Fibroblast of lung (primary cell): ENCODE measurements around the gene ALDH1A2. TPM values are rescaled to one million over a fixed set of nuclear protein-coding genes. Genes with fewer than 3 reads are reported as not detected.

ENCODE experiments used
- DNase-seq, 2 donors: peaks; one replicate each; pipeline versions ENCODE4 v3.0.0 to v3.0.0-alpha.2; 2010; ENCODE audit warnings: low read depth in 2 of 2
- H2AFZ ChIP-seq: 2 replicates; pipeline ENCODE4 v1.5.1; 2012; ENCODE audit warnings: low read length, control low read depth, inconsistent platforms
- H3K27ac ChIP-seq: 2 replicates; pipeline ENCODE4 v1.5.1; 2011; ENCODE audit warnings: low read length, control low read depth; ENCODE audit not compliant: insufficient read depth
- H3K27me3 ChIP-seq: 2 replicates; pipeline ENCODE4 v1.5.1; 2011; ENCODE audit warnings: mild to moderate bottlenecking, low read length; ENCODE audit not compliant: control insufficient read depth, insufficient read depth
- H3K36me3 ChIP-seq: 2 replicates; pipeline ENCODE4 v1.5.1; 2011; ENCODE audit warnings: low read length; ENCODE audit not compliant: control insufficient read depth, insufficient read depth
- H3K4me1 ChIP-seq: 2 replicates; pipeline ENCODE4 v1.5.1; 2011; ENCODE audit warnings: low read length; ENCODE audit not compliant: control insufficient read depth, insufficient read depth; ENCODE audit errors: extremely low read depth
- H3K4me2 ChIP-seq: 2 replicates; pipeline ENCODE4 v1.5.1; 2011; ENCODE audit warnings: low read length, control low read depth; ENCODE audit not compliant: insufficient read depth; ENCODE audit errors: extremely low read depth
- H3K4me3 ChIP-seq, 4 experiments: fragments of 200-600 bp in 1 of 4; sonication (generic) in 1 of 4; replicated peaks in 1 of 4; 2 replicates each; pipeline ENCODE4 v1.5.1; 2011 to 2016; ENCODE audit warnings: low read length in 4 of 4, low read depth in 3 of 4, mild to moderate bottlenecking in 3 of 4, control low read depth in 2 of 4, inconsistent platforms in 1 of 4, mixed read lengths in 1 of 4; ENCODE audit not compliant: insufficient read depth in 1 of 4; ENCODE audit errors: control extremely low read depth in 1 of 4
- H3K79me2 ChIP-seq: 2 replicates; pipeline ENCODE4 v1.5.1; 2012; ENCODE audit warnings: mild to moderate bottlenecking, low read length, inconsistent platforms; ENCODE audit not compliant: control insufficient read depth, insufficient read depth
- H3K9ac ChIP-seq: 2 replicates; pipeline ENCODE4 v1.5.1; 2011; ENCODE audit warnings: mild to moderate bottlenecking, low read length, control low read depth; ENCODE audit not compliant: insufficient read depth
- H3K9me3 ChIP-seq: 2 replicates; pipeline ENCODE4 v1.5.1; 2012; ENCODE audit warnings: low read depth, low read length; ENCODE audit not compliant: control insufficient read depth, insufficient read depth
- H4K20me1 ChIP-seq: 2 replicates; pipeline ENCODE4 v1.5.1; 2011; ENCODE audit warnings: low read length; ENCODE audit not compliant: control insufficient read depth, insufficient read depth; ENCODE audit errors: extremely low read depth
- EZH2 ChIP-seq: IDR thresholded peaks from 2 replicates; pipeline ENCODE4 v1.5.1; 2012; ENCODE audit warnings: low read length, control low read depth, mild to moderate bottlenecking; ENCODE audit errors: missing control alignments
- polyA plus RNA-seq, 2 donors: library from polyadenylated mRNA; depleted of rRNA in 1 of 2; stranded (reverse) in 1 of 2; unstranded in 1 of 2; fragments of >200 nt; gene quantifications; 2 replicates each; pipeline ENCODE4 v1.2.1, GENCODE V29; 2011 to 2012; ENCODE audit warnings: missing spikeins in 1 of 2
- total RNA-seq: library from RNA; depleted of rRNA; stranded (reverse); fragments of >200 nt; gene quantifications from 2 replicates; pipeline ENCODE4 v1.2.1, GENCODE V29; 2014
- TF ChIP-seq, protein P1 (sequence below), 2 donors: IDR thresholded peaks in 1 of 2; conservative IDR thresholded peaks in 1 of 2; 1 replicate in 1 of 2; 2 replicates in 1 of 2; pipeline ENCODE4 v1.5.1; 2011 to 2012; ENCODE audit warnings: low read length in 2 of 2, control low read depth in 1 of 2, inconsistent platforms in 1 of 2, low read depth in 1 of 2, mild to moderate bottlenecking in 1 of 2

Gene ALDH1A2
- total and polyA plus RNA-seq, 2 donors (not counting 1 experiment from before 2014, with no cell fraction given) = 1.1 to 2.3 TPM

DNA sequence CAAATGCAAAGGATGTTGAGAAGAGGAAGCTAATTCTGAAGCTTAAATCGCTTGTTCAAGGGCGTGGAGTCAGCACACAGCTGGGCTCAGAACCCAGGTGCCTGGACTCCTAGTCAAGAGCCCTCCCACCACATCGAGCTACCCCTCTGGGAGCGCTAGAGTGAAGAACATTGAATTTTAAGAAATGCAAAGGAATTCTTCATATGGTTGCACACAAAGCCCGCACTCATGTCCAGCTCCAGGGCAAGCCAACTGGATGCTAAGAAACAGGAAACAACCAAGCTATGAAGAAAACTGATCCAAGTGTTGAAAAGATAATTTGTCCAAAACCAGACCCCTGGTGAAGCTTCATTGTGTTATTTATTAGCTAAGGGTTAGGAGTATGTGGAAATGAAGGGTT lies 122.3 kb downstream of the ALDH1A2 start:
- DNase-seq = no peak
- Histone ChIP-seq H4K20me1 (no peaks in the 10 kb centered on the region), H3K9ac (no peak overlapping the region), H3K27me3 (no peaks in the 10 kb centered on the region), H3K27ac (no peak overlapping the region), H3K4me2 (no peak overlapping the region), H3K4me1 (no peaks in the 10 kb centered on the region), H3K4me3 (no peak overlapping the region), H3K9me3 (no peaks in the 10 kb centered on the region), H3K79me2 (no peaks in the 10 kb centered on the region), H3K36me3 (no peaks in the 10 kb centered on the region), H2AFZ (no peak overlapping the region)
- TF ChIP-seq, protein P1, sequence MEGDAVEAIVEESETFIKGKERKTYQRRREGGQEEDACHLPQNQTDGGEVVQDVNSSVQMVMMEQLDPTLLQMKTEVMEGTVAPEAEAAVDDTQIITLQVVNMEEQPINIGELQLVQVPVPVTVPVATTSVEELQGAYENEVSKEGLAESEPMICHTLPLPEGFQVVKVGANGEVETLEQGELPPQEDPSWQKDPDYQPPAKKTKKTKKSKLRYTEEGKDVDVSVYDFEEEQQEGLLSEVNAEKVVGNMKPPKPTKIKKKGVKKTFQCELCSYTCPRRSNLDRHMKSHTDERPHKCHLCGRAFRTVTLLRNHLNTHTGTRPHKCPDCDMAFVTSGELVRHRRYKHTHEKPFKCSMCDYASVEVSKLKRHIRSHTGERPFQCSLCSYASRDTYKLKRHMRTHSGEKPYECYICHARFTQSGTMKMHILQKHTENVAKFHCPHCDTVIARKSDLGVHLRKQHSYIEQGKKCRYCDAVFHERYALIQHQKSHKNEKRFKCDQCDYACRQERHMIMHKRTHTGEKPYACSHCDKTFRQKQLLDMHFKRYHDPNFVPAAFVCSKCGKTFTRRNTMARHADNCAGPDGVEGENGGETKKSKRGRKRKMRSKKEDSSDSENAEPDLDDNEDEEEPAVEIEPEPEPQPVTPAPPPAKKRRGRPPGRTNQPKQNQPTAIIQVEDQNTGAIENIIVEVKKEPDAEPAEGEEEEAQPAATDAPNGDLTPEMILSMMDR (conservative IDR thresholded peaks at IDR 0.05 in 1 of 2, IDR thresholded peaks at IDR 0.05 in 1 of 2; ENCODE audit: low read depth in 1 of 2, low read length in 2 of 2) = no peak
- no peak for TF ChIP-seq EZH2

DNA sequence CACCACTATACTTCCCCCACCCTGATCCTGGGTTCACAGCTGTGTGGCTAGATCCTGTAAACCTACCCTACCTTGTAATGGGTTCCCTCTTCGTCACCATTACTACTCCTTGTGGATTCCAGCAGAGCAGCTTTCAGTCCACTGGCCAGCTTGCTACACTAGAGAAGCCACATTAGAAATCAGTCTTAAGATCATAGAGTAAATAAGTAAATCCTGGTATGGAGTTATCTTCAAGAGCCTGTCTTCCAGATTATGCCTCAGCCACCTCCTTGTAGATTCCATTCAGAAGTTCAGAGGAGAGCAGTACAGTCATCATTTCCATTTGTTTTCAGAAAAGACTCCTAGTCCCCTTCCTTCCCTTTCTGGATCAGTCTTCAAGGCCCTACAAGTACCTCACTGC lies 123.7 kb downstream of the ALDH1A2 start:
- DNase-seq = no peak
- no peak overlapping the region for H2AFZ ChIP-seq
- H3K36me3 ChIP-seq = no peaks in the 10 kb centered on the region
- no peaks in the 10 kb centered on the region for H3K4me1 ChIP-seq
- no peaks in the 10 kb centered on the region for H4K20me1 ChIP-seq
- no peak overlapping the region for H3K9ac ChIP-seq
- H3K4me2 ChIP-seq = no peak overlapping the region
- no peak overlapping the region for H3K4me3 ChIP-seq
- no peak overlapping the region for H3K27ac ChIP-seq
- TF ChIP-seq EZH2 = no peak
- TF ChIP-seq, protein P1 (conservative IDR thresholded peaks at IDR 0.05 in 1 of 2, IDR thresholded peaks at IDR 0.05 in 1 of 2; ENCODE audit: low read depth in 1 of 2, low read length in 2 of 2) = no peak
- no peaks in the 10 kb centered on the region for H3K79me2 ChIP-seq
- H3K27me3 ChIP-seq = no peaks in the 10 kb centered on the region
- H3K9me3 ChIP-seq = no peaks in the 10 kb centered on the region

DNA sequence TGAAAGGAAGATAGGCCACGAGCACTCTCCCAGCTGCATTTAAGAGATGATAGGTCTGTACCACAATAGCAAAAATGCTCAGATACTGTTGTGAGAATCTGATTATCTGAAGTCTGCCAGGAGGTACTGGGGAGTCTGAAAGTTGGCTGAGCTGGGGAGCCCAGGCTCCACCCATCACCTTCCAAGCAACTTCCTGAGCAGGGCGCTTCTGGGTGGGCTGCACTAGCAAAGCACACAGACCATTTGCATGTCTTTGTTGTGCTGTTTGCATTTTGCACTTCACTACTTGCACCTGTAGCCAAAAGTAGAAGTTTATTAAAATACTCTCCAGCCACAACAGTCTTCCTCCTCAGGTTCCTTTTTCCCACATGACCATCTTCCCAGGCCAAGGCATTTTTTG lies 133.2 kb downstream of the ALDH1A2 start:
- DNase-seq = no peak
- H2AFZ ChIP-seq = no peak overlapping the region
- H4K20me1 ChIP-seq = no peaks in the 10 kb centered on the region
- no peak overlapping the region for H3K9ac ChIP-seq
- no peaks in the 10 kb centered on the region for H3K36me3 ChIP-seq
- H3K4me2 ChIP-seq = no peak overlapping the region
- no peak overlapping the region for H3K4me3 ChIP-seq
- no peak for TF ChIP-seq EZH2
- TF ChIP-seq, protein P1 (conservative IDR thresholded peaks at IDR 0.05 in 1 of 2, IDR thresholded peaks at IDR 0.05 in 1 of 2; ENCODE audit: low read depth in 1 of 2, low read length in 2 of 2) = no peak
- no peaks in the 10 kb centered on the region for H3K9me3 ChIP-seq
- H3K27ac ChIP-seq = no peak overlapping the region
- no peaks in the 10 kb centered on the region for H3K4me1 ChIP-seq
- no peaks in the 10 kb centered on the region for H3K79me2 ChIP-seq
- no peaks in the 10 kb centered on the region for H3K27me3 ChIP-seq
